Fibroblast of upper back skin (primary cell): ENCODE results near the gene DOCK11.
"Not testable (repeated sequence)": the region's sequence is repeated elsewhere in the genome, so short reads cannot be mapped to it uniquely, and the experiment has no call there.

ENCODE experiments used
- DNase-seq: peaks from one replicate; pipeline ENCODE4 v3.0.0-alpha.2; 2013

DOCK11 gene

GRCh38 chrX:118495061-118495921, at the start of gene DOCK11:
DOCK11 (plus strand) TSS chrX:118495815; CDS start chrX:118495972, 157 bp downstream.
- DNase-seq: peak; percentile 87

GRCh38 chrX:118448273-118448783, 47.3 kb upstream of the DOCK11 start:
- peak; percentile 19 for DNase-seq

- DNase-seq: no peak
These were observed 40.6 kb upstream of the DOCK11 start for GRCh38 chrX:118455013-118455412.

- peak; percentile 52 for DNase-seq
These were observed 36.1 kb upstream of the DOCK11 start for GRCh38 chrX:118459494-118459893.

GRCh38 chrX:118464501-118464900, 31.1 kb upstream of the DOCK11 start:
- DNase-seq: no peak

GRCh38 chrX:118468122-118468521, 27.5 kb upstream of the DOCK11 start:
- DNase-seq: no peak

GRCh38 chrX:118470721-118471347, 24.8 kb upstream of the DOCK11 start:
- DNase-seq: not testable (repeated sequence)

- DNase-seq: peak; percentile 23
These were observed 21.0 kb upstream of the DOCK11 start for GRCh38 chrX:118474586-118474985.

GRCh38 chrX:118475903-118476302, 19.7 kb upstream of the DOCK11 start:
- no peak for DNase-seq

- DNase-seq: no peak
These were observed 15.4 kb upstream of the DOCK11 start for GRCh38 chrX:118480172-118480571.

GRCh38 chrX:118482384-118482783, 13.2 kb upstream of the DOCK11 start:
- not testable (repeated sequence) for DNase-seq

GRCh38 chrX:118484216-118484903, 11.3 kb upstream of the DOCK11 start:
- DNase-seq: no peak

GRCh38 chrX:118486693-118487092, 8.9 kb upstream of the DOCK11 start:
- DNase-seq: not testable (repeated sequence)

GRCh38 chrX:118493016-118493415, 2.6 kb upstream of the DOCK11 start:
- DNase-seq: no peak

- DNase-seq: no peak
These were observed 1.8 kb upstream of the DOCK11 start for GRCh38 chrX:118493653-118494297.

- peak; percentile 19 for DNase-seq
These were observed 545 bp downstream of the DOCK11 start for GRCh38 chrX:118495958-118496762.

- no peak for DNase-seq
These were observed 1.1 kb downstream of the DOCK11 start for GRCh38 chrX:118496763-118497079.

- no peak for DNase-seq
These were observed 1.7 kb downstream of the DOCK11 start for GRCh38 chrX:118497180-118497818.

GRCh38 chrX:118498351-118498750, 2.7 kb downstream of the DOCK11 start:
- no peak for DNase-seq

- no peak for DNase-seq
These were observed 3.1 kb downstream of the DOCK11 start for GRCh38 chrX:118498755-118499154.

- DNase-seq: no peak
These were observed 3.7 kb downstream of the DOCK11 start for GRCh38 chrX:118499295-118499694.
